TTC549 (cell line): ENCODE data around the gene BCR.

Experiments
- FAIRE-seq: peaks from 2 replicates; lab custom pipeline; 2012; peaks lifted over from hg19 to GRCh38; lab: Jason Lieb, UNC

The BCR gene

GRCh38 chr22:23263651-23264555 is 83.6 kb downstream of the BCR start:
- no peak for FAIRE-seq

GRCh38 chr22:23264610-23265367 is 84.5 kb downstream of the BCR start:
- FAIRE-seq, result no peak

GRCh38 chr22:23265368-23265700 is 85.0 kb downstream of the BCR start:
- no peak for FAIRE-seq

- no peak for FAIRE-seq
These were observed 86.5 kb downstream of the BCR start for GRCh38 chr22:23266780-23267179.

- FAIRE-seq, result no peak
These were observed 87.1 kb downstream of the BCR start for GRCh38 chr22:23267226-23268043.

- FAIRE-seq, result no peak
These were observed 87.9 kb downstream of the BCR start for GRCh38 chr22:23268139-23268712.

- FAIRE-seq, result no peak
These were observed 88.6 kb downstream of the BCR start for GRCh38 chr22:23268877-23269276.

- no peak for FAIRE-seq
These were observed 89.3 kb downstream of the BCR start for GRCh38 chr22:23269441-23270211.

- FAIRE-seq, result no peak
These were observed 90.0 kb downstream of the BCR start for GRCh38 chr22:23270212-23270733.

GRCh38 chr22:23270798-23271596 is 90.7 kb downstream of the BCR start:
- no peak for FAIRE-seq

GRCh38 chr22:23271597-23271908 is 91.2 kb downstream of the BCR start:
- no peak for FAIRE-seq

- no peak for FAIRE-seq
These were observed 92.1 kb downstream of the BCR start for GRCh38 chr22:23272371-23272770.

GRCh38 chr22:23272834-23273233 is 92.5 kb downstream of the BCR start:
- FAIRE-seq, result no peak

GRCh38 chr22:23273445-23274145 is 93.3 kb downstream of the BCR start:
- FAIRE-seq, result no peak

- FAIRE-seq, result no peak
These were observed 93.8 kb downstream of the BCR start for GRCh38 chr22:23274146-23274526.

GRCh38 chr22:23274891-23275694 is 94.8 kb downstream of the BCR start:
- FAIRE-seq, result no peak

- no peak for FAIRE-seq
These were observed 95.4 kb downstream of the BCR start for GRCh38 chr22:23275751-23276150.

- FAIRE-seq, result no peak
These were observed 96.6 kb downstream of the BCR start for GRCh38 chr22:23276656-23277582.
